KMS-11 (cell line): ENCODE measurements around the gene POU3F1.

Source experiments
- H2AFZ ChIP-seq: fragments of 200-600 bp; sonication (generic); 2 replicates; pipeline ENCODE4 v1.6.1; 2016; ENCODE audit warnings: antibody characterized with exemption, mixed run types, low read depth
- H3K27ac ChIP-seq: fragments of 200-600 bp; sonication (generic); 2 replicates; pipeline ENCODE4 v1.6.1; 2016; ENCODE audit warnings: mild to moderate bottlenecking, mixed run types
- H3K27me3 ChIP-seq: fragments of 200-600 bp; sonication (generic); 2 replicates; pipeline ENCODE4 v1.6.1; 2017; ENCODE audit warnings: mild to moderate bottlenecking, low read depth, mixed run types, moderate library complexity; ENCODE audit not compliant: insufficient read depth
- H3K36me3 ChIP-seq: fragments of 200-600 bp; sonication (generic); 2 replicates; pipeline ENCODE4 v1.6.1; 2017; ENCODE audit warnings: mild to moderate bottlenecking, mixed run types; ENCODE audit not compliant: insufficient read depth
- H3K4me1 ChIP-seq: fragments of 200-600 bp; sonication (generic); 2 replicates; pipeline ENCODE4 v1.6.1; 2016; ENCODE audit warnings: mild to moderate bottlenecking, low read depth, mixed run types; ENCODE audit not compliant: poor library complexity, severe bottlenecking
- H3K4me2 ChIP-seq: fragments of 200-600 bp; sonication (generic); 2 replicates; pipeline ENCODE4 v1.7.0; 2016; ENCODE audit warnings: mild to moderate bottlenecking, mixed run types
- H3K4me3 ChIP-seq: fragments of 200-600 bp; sonication (generic); IDR thresholded peaks from 2 replicates; pipeline ENCODE4 v1.6.1; 2017; ENCODE audit warnings: low read depth, low read length, mixed read lengths; ENCODE audit not compliant: insufficient read depth
- H3K79me2 ChIP-seq: fragments of 200-600 bp; sonication (generic); 2 replicates; pipeline ENCODE4 v1.6.1; 2016; ENCODE audit warnings: low read depth, mixed run types; ENCODE audit not compliant: insufficient read depth
- H3K9ac ChIP-seq: fragments of 200-600 bp; sonication (generic); 2 replicates; pipeline ENCODE4 v1.6.1; 2016; ENCODE audit warnings: mild to moderate bottlenecking, mixed run types
- H4K20me1 ChIP-seq: fragments of 200-600 bp; sonication (generic); 2 replicates; pipeline ENCODE4 v1.6.1; 2016; ENCODE audit warnings: mild to moderate bottlenecking, mixed run types; ENCODE audit not compliant: insufficient read depth
- TF ChIP-seq, protein P1 (sequence below): fragments of 200-600 bp; sonication (generic); conservative IDR thresholded peaks from 2 replicates; pipeline ENCODE4 v1.6.1; 2017; ENCODE audit warnings: low read depth, mild to moderate bottlenecking, antibody characterized with exemption, low read length, moderate library complexity, mixed read lengths

The POU3F1 gene

DNA sequence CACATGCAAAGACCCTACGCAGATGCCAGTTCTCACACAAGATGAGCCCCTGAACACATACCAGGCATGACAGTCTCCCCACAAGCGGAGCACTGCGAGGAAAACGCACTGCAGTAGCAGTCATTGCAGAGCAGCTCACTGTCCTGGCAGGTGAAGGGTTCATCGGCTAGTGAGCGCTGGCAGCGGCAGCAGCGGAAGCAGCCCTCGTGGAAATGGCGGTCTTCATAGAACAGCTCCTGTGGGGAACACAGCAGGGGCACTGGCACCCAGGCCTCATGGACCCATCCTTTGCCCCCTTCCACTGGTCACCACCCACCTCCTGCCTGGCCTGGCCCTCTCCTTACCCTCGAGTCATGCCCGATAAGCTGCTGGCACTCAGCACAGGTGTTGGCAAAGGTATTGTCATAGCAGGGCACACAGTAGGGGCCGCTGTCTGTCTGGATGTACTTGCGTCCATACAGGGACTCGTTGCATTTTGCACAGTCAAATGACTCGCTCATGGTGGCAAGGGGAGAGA, 47.6 kb downstream of the POU3F1 start:
- no peak overlapping the region for H3K27ac ChIP-seq
- no peaks in the 10 kb centered on the region for H3K36me3 ChIP-seq
- TF ChIP-seq, protein P1, sequence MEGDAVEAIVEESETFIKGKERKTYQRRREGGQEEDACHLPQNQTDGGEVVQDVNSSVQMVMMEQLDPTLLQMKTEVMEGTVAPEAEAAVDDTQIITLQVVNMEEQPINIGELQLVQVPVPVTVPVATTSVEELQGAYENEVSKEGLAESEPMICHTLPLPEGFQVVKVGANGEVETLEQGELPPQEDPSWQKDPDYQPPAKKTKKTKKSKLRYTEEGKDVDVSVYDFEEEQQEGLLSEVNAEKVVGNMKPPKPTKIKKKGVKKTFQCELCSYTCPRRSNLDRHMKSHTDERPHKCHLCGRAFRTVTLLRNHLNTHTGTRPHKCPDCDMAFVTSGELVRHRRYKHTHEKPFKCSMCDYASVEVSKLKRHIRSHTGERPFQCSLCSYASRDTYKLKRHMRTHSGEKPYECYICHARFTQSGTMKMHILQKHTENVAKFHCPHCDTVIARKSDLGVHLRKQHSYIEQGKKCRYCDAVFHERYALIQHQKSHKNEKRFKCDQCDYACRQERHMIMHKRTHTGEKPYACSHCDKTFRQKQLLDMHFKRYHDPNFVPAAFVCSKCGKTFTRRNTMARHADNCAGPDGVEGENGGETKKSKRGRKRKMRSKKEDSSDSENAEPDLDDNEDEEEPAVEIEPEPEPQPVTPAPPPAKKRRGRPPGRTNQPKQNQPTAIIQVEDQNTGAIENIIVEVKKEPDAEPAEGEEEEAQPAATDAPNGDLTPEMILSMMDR, result no peak
- no peak overlapping the region for H3K4me2 ChIP-seq
- H3K4me3 ChIP-seq, result no peak overlapping the region
- H2AFZ ChIP-seq, result no peak overlapping the region
- peaks cover 3% of the 10 kb centered on the region; the same call in 1 of the 2 replicates for H3K27me3 ChIP-seq
- H3K9ac ChIP-seq, result no peak overlapping the region
- peaks cover 13% of the 10 kb centered on the region for H3K4me1 ChIP-seq
- no peaks in the 10 kb centered on the region for H4K20me1 ChIP-seq
- no peaks in the 10 kb centered on the region for H3K79me2 ChIP-seq

DNA sequence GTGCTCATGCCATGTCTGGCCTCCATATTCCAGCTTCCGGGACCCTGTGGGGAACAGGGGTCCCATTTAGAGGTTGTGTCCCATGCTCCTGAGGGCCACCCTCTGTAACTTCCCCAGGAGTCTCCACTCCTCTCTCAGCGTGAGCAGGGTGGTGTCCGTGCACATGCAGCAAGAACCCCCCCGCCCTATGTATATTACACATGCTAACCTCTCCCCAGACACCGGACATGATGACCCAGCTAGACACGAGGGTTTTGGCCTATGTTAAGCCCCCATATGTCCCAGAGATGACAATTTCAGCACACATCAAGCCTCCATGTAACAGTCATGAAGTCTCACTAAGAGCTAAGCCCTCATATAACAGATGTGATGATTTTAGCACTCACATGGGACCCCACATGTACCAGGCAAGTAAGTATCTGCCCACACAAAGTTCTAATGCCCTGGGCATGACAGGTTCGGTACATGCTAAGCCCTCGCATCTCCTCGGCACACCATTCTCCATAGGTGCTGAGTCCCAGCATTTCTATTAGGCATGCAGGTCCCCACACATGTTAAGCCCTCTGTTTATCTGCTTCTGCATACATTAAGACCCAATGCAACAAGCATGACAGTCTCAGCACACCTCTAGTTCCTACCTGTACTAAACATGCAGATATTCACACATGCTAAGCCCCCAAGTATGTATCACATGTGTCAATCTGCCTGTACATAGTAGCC, 48.3 kb downstream of the POU3F1 start:
- no peak overlapping the region for H3K27ac ChIP-seq
- H3K4me1 ChIP-seq, result peaks cover 13% of the 10 kb centered on the region
- no peak overlapping the region for H3K4me2 ChIP-seq
- no peaks in the 10 kb centered on the region for H4K20me1 ChIP-seq
- H3K9ac ChIP-seq, result no peak overlapping the region
- no peaks in the 10 kb centered on the region for H3K79me2 ChIP-seq
- H3K4me3 ChIP-seq, result no peak overlapping the region
- no peaks in the 10 kb centered on the region for H3K36me3 ChIP-seq
- TF ChIP-seq, protein P1, result no peak
- H3K27me3 ChIP-seq, result no peaks in the 10 kb centered on the region
- no peak overlapping the region for H2AFZ ChIP-seq

DNA sequence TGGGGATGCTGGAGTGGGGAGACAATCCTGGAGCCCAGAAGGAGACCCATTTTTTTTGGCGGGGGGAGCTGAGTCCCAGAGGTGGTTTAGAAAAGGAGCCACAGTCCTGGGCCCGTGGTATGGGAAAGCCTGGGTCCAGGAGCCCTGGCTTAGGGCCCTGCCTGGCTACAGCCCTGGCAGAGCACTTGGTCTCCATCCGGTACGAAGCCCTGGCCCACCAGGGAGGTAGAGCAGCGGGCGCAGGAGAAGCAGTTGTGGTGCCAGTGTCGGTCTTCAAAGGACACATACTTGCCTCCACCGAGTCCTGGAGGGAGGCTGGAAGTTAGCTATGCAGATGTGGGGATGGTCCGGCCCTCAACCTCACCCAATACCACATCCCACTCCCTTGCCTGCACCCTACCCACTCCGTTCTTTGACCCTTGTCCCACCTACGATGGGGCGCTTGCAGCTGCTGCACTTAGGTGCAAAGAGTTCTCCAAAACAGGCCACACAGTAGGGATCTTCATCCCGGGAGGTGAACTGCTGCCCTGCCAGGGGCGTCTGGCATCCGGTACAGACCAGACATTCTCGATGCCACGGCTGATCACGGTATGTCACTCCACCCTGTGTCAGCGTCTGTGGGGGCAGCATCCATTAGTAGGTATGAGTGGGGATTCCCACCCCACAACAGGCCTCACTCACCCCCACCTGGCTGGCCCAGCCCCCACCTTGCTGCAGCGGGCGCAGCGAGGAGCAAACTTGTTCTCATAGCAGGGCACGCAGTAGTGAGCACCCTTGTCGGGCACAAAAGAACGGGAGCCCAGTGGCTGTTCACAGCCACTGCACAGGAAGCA, 49.1 kb downstream of the POU3F1 start:
- Histone ChIP-seq H3K9ac (no peak overlapping the region), H3K4me1 (peaks cover 13% of the 10 kb centered on the region), H2AFZ (no peak overlapping the region), H3K27me3 (no peaks in the 10 kb centered on the region), H3K4me3 (no peak overlapping the region), H3K4me2 (no peak overlapping the region), H3K79me2 (no peaks in the 10 kb centered on the region), H3K27ac (no peak overlapping the region), H4K20me1 (no peaks in the 10 kb centered on the region), H3K36me3 (no peaks in the 10 kb centered on the region)
- TF ChIP-seq, protein P1, result no peak

DNA sequence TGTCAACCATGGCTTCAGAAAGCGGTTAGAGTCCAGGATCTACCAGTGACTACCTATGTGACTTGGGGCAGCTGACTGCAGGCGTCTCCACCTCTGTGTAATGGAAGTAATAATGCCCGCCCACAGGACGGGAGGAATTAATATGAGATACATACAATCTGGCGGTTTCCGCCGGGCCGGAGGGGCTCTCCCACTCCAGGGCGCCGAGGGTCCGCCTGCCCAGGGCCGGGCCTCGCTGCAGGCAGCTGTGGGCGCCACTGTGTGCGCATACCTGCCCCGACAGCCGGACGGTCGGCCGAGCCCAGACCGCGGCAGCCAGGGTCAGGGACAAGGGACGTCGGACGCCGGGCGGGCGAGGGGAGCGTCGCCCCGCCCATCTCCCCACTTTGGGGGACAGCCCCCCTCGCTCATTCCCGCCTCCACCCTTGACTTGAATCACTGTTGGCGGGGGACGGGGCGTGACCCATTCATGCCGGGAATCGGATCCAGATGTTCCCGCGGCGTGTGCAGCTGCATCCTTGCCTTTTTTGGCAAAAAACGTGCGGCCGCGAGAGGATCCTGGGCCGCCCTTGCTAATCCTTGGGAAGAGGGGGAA, 50.7 kb downstream of the POU3F1 start:
- Histone ChIP-seq H3K27me3 (no peaks in the 10 kb centered on the region), H2AFZ (no peak overlapping the region)

More for the DNA sequence above, 50.7 kb downstream of the POU3F1 start:
- H4K20me1 ChIP-seq, result no peaks in the 10 kb centered on the region
- H3K27ac ChIP-seq, result no peak overlapping the region
- no peak overlapping the region for H3K4me3 ChIP-seq
- H3K4me2 ChIP-seq, result no peak overlapping the region
- no peaks in the 10 kb centered on the region for H3K79me2 ChIP-seq
- TF ChIP-seq, protein P1, result no peak
- no peak overlapping the region for H3K9ac ChIP-seq
- no peaks in the 10 kb centered on the region for H3K36me3 ChIP-seq
- H3K4me1 ChIP-seq, result peaks cover 13% of the 10 kb centered on the region
